Coronary artery (tissue), 2 donors: ENCODE measurements around the gene EIF5AL1.
"Not testable (repeated sequence)": the region's sequence is repeated elsewhere in the genome, so short reads cannot be mapped to it uniquely, and the experiment has no call there.

Experiments
- DNase-seq: peaks from one replicate; pipeline ENCODE4 v3.0.0-alpha.2; 2017; ENCODE audit warnings: low spot score
- H3K27ac ChIP-seq, 2 donors: fragments of 200-600 bp; sonication (generic); one replicate each; pipeline ENCODE4 v1.5.1; 2016 to 2019
- H3K4me3 ChIP-seq: fragments of 200-600 bp; sonication (generic); 2 replicates; pipeline ENCODE4 v1.5.1; 2016; ENCODE audit warnings: mild to moderate bottlenecking, moderate library complexity
- TF ChIP-seq, protein P1 (sequence below): fragments of 200-600 bp; sonication (generic); IDR thresholded peaks from one replicate; pipeline ENCODE4 v1.5.1; 2019; ENCODE audit warnings: antibody characterized with exemption

Gene EIF5AL1

GRCh38 chr10:79502561-79503309 is 9.6 kb upstream of the EIF5AL1 start:
- no peak for DNase-seq
- H3K27ac ChIP-seq = no peak overlapping the region
- TF ChIP-seq, protein P1, sequence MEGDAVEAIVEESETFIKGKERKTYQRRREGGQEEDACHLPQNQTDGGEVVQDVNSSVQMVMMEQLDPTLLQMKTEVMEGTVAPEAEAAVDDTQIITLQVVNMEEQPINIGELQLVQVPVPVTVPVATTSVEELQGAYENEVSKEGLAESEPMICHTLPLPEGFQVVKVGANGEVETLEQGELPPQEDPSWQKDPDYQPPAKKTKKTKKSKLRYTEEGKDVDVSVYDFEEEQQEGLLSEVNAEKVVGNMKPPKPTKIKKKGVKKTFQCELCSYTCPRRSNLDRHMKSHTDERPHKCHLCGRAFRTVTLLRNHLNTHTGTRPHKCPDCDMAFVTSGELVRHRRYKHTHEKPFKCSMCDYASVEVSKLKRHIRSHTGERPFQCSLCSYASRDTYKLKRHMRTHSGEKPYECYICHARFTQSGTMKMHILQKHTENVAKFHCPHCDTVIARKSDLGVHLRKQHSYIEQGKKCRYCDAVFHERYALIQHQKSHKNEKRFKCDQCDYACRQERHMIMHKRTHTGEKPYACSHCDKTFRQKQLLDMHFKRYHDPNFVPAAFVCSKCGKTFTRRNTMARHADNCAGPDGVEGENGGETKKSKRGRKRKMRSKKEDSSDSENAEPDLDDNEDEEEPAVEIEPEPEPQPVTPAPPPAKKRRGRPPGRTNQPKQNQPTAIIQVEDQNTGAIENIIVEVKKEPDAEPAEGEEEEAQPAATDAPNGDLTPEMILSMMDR = no peak
- no peak overlapping the region for H3K4me3 ChIP-seq

GRCh38 chr10:79503787-79504186 is 8.5 kb upstream of the EIF5AL1 start:
- not testable (repeated sequence) for H3K4me3 ChIP-seq, DNase-seq, H3K27ac ChIP-seq

GRCh38 chr10:79504483-79504882 is 7.8 kb upstream of the EIF5AL1 start:
- not testable (repeated sequence) for H3K4me3 ChIP-seq, H3K27ac ChIP-seq, DNase-seq

DNA sequence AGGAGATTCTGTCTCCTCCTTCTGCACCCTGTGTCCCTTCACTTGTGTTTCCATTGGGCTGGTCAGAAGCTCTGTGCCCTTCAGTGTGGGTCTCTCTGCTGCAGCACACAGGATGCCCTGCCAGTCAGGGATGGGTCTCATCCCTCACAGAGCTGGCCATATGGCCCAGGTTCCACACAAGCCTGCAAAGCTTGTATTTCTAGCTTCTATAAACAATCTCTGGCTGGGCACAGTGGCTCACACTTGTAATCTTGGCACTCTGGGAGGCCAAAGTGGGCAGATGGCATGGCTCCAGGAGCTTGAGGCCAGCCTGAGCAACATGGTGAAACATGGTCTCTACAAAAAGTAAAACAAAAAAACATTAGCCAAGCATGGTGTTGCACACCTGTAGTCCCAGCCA is 7.0 kb upstream of the EIF5AL1 start:
- not testable (repeated sequence) for H3K27ac ChIP-seq, H3K4me3 ChIP-seq, DNase-seq

DNA sequence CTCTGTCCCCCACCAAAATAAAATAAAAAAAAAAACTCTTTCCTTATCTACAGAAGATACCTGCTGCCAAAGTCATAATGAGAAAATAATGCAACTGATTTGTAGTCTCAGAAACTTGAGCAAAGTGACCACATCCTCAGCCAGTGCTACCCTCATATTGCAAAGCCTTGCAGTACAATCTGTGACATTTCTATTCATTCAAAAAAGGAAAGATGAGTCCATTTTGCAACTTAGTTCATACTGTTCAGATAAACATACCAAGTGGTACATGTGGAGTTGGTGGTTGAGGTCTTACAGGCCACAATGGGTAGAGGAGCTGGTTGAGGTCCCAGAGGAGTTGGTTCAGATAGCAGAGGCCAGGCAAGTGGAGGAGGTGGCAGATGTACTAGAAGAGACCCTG is 6.5 kb upstream of the EIF5AL1 start:
- TF ChIP-seq, protein P1 = no peak
- H3K27ac ChIP-seq = no peak overlapping the region
- no peak overlapping the region for H3K4me3 ChIP-seq
- DNase-seq = no peak

- H3K4me3 ChIP-seq = no peak overlapping the region
- H3K27ac ChIP-seq = no peak overlapping the region
- TF ChIP-seq, protein P1 = no peak
- no peak for DNase-seq
Measured at GRCh38 chr10:79507440-79508167, 4.7 kb upstream of the EIF5AL1 start.

DNA sequence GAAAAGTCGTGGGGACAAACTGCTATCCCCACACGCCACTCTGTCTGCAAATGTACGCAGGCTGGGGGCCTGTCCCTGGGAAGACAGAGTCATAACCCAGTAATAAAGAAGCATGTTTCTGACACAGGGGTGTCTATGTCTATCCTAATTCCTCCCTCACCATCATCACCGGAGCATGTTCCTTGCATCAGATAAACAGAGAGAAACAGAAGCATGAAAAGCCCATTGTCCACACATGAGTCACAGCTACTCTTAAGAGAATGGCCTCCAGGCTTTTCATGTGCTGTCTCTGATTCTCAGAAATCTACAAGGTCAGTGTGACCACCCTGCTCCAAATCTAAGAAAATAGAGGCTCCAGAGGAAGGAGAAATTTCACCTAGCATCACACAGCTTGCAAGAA is 4.1 kb upstream of the EIF5AL1 start:
- H3K27ac ChIP-seq, H3K4me3 ChIP-seq: not testable (repeated sequence)

GRCh38 chr10:79509306-79509933 is 2.9 kb upstream of the EIF5AL1 start:
- DNase-seq, H3K4me3 ChIP-seq, H3K27ac ChIP-seq: not testable (repeated sequence)

More for the DNA sequence above, 4.1 kb upstream of the EIF5AL1 start:
- DNase-seq = not testable (repeated sequence)

GRCh38 chr10:79509934-79510508 is 2.3 kb upstream of the EIF5AL1 start:
- H3K27ac ChIP-seq, DNase-seq, H3K4me3 ChIP-seq: not testable (repeated sequence)

GRCh38 chr10:79516532-79517205 is 4.3 kb downstream of the EIF5AL1 start:
- not testable (repeated sequence) for H3K27ac ChIP-seq, DNase-seq, H3K4me3 ChIP-seq

- DNase-seq, H3K27ac ChIP-seq, H3K4me3 ChIP-seq: not testable (repeated sequence)
Measured at GRCh38 chr10:79517567-79517966, 5.2 kb downstream of the EIF5AL1 start.

DNA sequence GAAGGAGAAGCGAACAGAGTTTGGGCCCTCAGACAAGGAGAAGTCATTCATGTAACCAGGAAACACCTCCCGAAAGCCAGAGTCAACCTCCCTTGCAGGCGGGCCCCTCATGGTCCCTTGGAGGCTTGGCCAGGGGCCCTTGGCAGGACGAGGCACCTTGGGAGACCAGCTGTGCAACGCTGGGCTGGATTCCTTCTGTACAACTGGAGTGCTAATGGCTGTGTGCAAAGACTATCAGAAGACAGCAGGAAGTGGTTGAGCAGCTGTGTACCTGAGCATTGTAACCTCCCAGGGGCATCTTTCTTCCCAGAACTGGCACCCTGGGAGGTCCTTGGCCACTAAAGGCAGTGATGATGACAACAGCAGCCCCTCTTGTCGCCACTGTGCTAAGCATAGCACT is 9.4 kb downstream of the EIF5AL1 start:
- not testable (repeated sequence) for DNase-seq, H3K4me3 ChIP-seq, H3K27ac ChIP-seq

GRCh38 chr10:79522464-79522863 is 10.1 kb downstream of the EIF5AL1 start:
- not testable (repeated sequence) for H3K27ac ChIP-seq, DNase-seq

DNA sequence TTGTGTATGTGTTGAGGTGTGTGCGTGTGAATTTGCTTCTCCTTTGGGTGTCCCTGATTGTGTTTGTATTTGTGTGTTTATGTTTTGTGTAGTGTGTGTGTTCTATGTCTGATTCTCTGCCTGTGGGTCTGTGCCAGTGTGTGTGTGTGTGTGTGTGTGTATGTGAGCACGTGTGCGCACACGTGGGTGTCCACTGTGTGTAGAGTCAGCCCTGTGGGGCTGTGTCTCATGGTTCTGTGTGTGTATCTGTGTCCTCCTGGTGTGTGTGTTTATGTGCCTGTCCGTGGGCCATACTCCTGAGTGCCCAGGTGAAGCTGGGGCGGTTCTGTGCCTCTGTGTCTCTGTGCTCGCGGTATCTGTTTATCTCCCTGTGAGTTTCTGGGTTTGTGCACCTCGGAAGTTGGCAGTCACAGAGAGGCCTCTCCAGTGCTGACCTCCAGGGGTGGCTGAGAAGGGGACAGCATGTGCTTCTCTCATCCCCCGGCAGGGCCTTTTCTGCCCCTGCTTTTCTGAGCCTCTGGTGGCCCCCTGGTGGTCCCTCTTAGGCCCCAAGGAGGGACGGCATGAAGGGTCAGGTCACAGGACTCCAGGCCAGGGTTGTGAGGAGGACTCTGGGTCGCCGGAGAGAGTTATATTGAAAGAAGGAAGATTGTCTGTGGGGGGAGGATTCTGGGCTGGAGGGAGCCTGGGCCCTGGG is 11.0 kb downstream of the EIF5AL1 start:
- not testable (repeated sequence) for H3K4me3 ChIP-seq, H3K27ac ChIP-seq, DNase-seq

More at GRCh38 chr10:79522464-79522863, 10.1 kb downstream of the EIF5AL1 start:
- H3K4me3 ChIP-seq = not testable (repeated sequence)
